ENCODE data around the gene GBX1. TPM values are rescaled to one million over a fixed set of nuclear protein-coding genes. Genes with fewer than 3 reads are reported as not detected.

Gene GBX1
- not detected in 2 replicates for total RNA-seq (2014; rRNA removed; shearing (Covaris generic); ENCODE audit: low replicate concordance)

DNA sequence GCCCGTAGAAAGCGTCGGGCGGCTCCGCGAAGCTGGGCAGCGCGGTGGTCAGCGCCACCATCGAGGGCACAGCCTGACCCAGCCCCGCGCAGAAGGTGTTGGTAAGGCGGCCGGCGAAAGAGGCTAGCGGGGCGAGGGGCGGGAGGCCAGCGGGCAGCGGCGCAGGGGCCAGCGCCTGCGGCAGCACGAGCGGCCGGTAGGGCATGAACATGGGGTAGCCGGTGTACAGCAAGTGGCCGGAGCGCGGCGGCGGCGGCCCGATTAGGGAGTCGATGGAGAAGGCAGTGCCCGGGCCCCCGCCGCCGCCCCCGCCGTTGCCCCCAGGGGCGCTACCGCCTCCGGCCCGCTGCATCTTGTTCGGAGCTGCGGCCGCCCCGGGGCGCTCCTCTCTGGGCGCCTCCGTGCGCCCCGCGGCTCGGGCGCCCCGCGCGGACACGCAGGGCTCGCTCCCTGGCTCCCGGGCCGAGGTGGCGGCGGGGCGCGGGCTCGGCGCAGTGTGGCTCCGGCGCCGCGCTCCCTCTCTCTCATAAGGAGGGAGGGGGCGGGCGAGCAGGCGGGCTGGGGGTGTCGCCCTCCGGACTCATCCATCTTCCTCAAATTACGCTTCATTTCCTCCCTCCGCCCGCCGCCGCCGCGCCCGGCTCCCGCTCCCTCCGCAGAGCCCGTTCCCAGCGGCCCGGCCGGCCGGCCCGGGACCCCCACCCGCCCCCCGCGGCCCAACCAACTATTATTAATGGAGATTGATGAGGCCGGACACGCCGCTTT lies at the start of gene GBX1:
Gene GBX1, minus strand, starts transcription at position 498 of the 765 bp plus-strand sequence. Its CDS starts 146 bp downstream, at position 352.
- no peak within 1 kb of the TSS for H2AFZ ChIP-seq (ENCODE audit: low read length)
- H3K9me3 ChIP-seq (ENCODE audit: low read length): no peaks in the 10 kb centered on the region
- no peaks in the 10 kb centered on the region for H3K27me3 ChIP-seq (ENCODE audit: low read length)
- no peaks in the 10 kb centered on the region for H3K9me2 ChIP-seq (replicated peaks; ENCODE audit: insufficient read depth, low read length)
- no peak for DNase-seq
- H3K27ac ChIP-seq (ENCODE audit: low read length): no peak within 1 kb of the TSS
- no peaks in the 10 kb centered on the region for H3K36me3 ChIP-seq (ENCODE audit: insufficient read depth, low read length)
- no peaks in the 10 kb centered on the region for H4K20me1 ChIP-seq (ENCODE audit: insufficient read depth, low read depth, low read length)
- H3K9ac ChIP-seq (ENCODE audit: low read length): no peak within 1 kb of the TSS
- H3K4me2 ChIP-seq (ENCODE audit: low read depth, low read length, poor library complexity, severe bottlenecking): no peak within 1 kb of the TSS
- H3K79me2 ChIP-seq (ENCODE audit: low read length): no peaks in the 10 kb centered on the region
- no peaks in the 10 kb centered on the region for H3K4me1 ChIP-seq (ENCODE audit: low read length)
- no peak within 1 kb of the TSS for H3K4me3 ChIP-seq (ENCODE audit: low read length)

DNA sequence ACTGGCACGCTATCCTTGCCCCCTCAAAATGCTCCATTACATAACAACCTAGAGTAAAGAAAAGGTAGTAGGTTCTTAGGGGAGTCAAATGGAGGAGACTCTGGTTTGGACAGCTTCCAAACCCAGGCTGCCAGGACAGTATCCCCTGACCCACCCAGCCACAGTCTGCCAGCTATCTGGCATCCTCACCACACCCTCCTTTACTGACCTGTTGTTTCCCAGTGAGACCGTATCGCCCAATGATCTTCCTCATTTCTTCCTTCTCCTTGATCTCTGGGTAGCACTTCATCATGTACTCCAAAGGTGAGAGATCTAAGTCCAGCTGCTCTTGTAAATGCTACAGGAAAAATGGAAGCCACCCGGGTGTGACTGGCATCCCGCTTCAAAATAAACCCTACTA lies 47.9 kb upstream of the GBX1 start:
- H3K79me2 ChIP-seq (ENCODE audit: low read length): no peaks in the 10 kb centered on the region
- H3K9me2 ChIP-seq (replicated peaks; ENCODE audit: insufficient read depth, low read length): no peaks in the 10 kb centered on the region
- no peak overlapping the region for H3K4me3 ChIP-seq (ENCODE audit: low read length)
- H2AFZ ChIP-seq (ENCODE audit: low read length): no peak overlapping the region
- no peak overlapping the region for H3K9ac ChIP-seq (ENCODE audit: low read length)
- H3K27ac ChIP-seq (ENCODE audit: low read length): no peak overlapping the region
- no peaks in the 10 kb centered on the region for H3K27me3 ChIP-seq (ENCODE audit: low read length)
- DNase-seq: no peak
- no peak overlapping the region for H3K4me2 ChIP-seq (ENCODE audit: low read depth, low read length, poor library complexity, severe bottlenecking)
- H3K36me3 ChIP-seq (ENCODE audit: insufficient read depth, low read length): peaks cover 35% of the 10 kb centered on the region
- H3K4me1 ChIP-seq (ENCODE audit: low read length): no peaks in the 10 kb centered on the region
- no peaks in the 10 kb centered on the region for H3K9me3 ChIP-seq (ENCODE audit: low read length)
- peaks cover 8% of the 10 kb centered on the region; the same call in 1 of the 2 replicates for H4K20me1 ChIP-seq (ENCODE audit: insufficient read depth, low read depth, low read length)

DNA sequence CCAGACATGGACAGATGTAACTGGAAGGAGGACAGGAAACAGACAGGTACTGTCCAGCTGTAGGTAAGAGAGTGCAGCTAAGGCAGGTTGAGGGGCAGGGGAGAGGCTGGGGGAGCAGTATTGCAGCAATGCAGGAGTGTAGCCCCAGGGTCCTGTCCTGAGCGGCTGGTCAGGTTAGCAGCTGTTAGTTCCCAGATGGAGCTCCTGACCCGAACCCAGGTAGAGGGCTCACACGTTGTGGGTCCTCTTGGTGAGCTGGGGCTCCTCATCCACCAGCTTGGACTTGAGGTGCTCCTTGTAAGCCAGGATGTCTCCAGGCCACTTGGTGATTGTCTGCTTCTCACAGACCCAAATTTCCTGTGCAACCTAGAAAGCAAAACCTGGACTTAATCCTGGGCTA lies 46.3 kb upstream of the GBX1 start:
- H3K9ac ChIP-seq (ENCODE audit: low read length): no peak overlapping the region
- H3K9me3 ChIP-seq (ENCODE audit: low read length): no peaks in the 10 kb centered on the region
- H3K4me2 ChIP-seq (ENCODE audit: low read depth, low read length, poor library complexity, severe bottlenecking): no peak overlapping the region
- H3K36me3 ChIP-seq (ENCODE audit: insufficient read depth, low read length): peaks cover 34% of the 10 kb centered on the region
- no peaks in the 10 kb centered on the region for H3K4me1 ChIP-seq (ENCODE audit: low read length)
- no peak for DNase-seq
- H3K79me2 ChIP-seq (ENCODE audit: low read length): no peaks in the 10 kb centered on the region
- H3K27me3 ChIP-seq (ENCODE audit: low read length): no peaks in the 10 kb centered on the region
- H3K27ac ChIP-seq (ENCODE audit: low read length): no peak overlapping the region
- no peaks in the 10 kb centered on the region for H3K9me2 ChIP-seq (replicated peaks; ENCODE audit: insufficient read depth, low read length)
- no peak overlapping the region for H2AFZ ChIP-seq (ENCODE audit: low read length)
- peaks cover 8% of the 10 kb centered on the region; the same call in 1 of the 2 replicates for H4K20me1 ChIP-seq (ENCODE audit: insufficient read depth, low read depth, low read length)
- H3K4me3 ChIP-seq (ENCODE audit: low read length): no peak overlapping the region

- peaks cover 32% of the 10 kb centered on the region for H3K36me3 ChIP-seq (ENCODE audit: insufficient read depth, low read length)
- no peaks in the 10 kb centered on the region for H3K4me1 ChIP-seq (ENCODE audit: low read length)
- no peak overlapping the region for H3K9ac ChIP-seq (ENCODE audit: low read length)
- no peak for DNase-seq
- no peak overlapping the region for H3K27ac ChIP-seq (ENCODE audit: low read length)
- no peaks in the 10 kb centered on the region for H3K9me3 ChIP-seq (ENCODE audit: low read length)
- H3K79me2 ChIP-seq (ENCODE audit: low read length): no peaks in the 10 kb centered on the region
- no peaks in the 10 kb centered on the region for H3K27me3 ChIP-seq (ENCODE audit: low read length)
- H3K4me2 ChIP-seq (ENCODE audit: low read depth, low read length, poor library complexity, severe bottlenecking): no peak overlapping the region
- H3K4me3 ChIP-seq (ENCODE audit: low read length): no peak overlapping the region
- peaks cover 12% of the 10 kb centered on the region; the same call in 1 of the 2 replicates for H4K20me1 ChIP-seq (ENCODE audit: insufficient read depth, low read depth, low read length)
- H2AFZ ChIP-seq (ENCODE audit: low read length): no peak overlapping the region
- no peaks in the 10 kb centered on the region for H3K9me2 ChIP-seq (replicated peaks; ENCODE audit: insufficient read depth, low read length)
Observed at GRCh38 chr7:151212626-151213025, 45.1 kb upstream of the GBX1 start.

- Histone ChIP-seq H2AFZ (ENCODE audit: low read length) (no peak overlapping the region), H3K27ac (ENCODE audit: low read length) (no peak overlapping the region), H3K9ac (ENCODE audit: low read length) (no peak overlapping the region), H3K27me3 (ENCODE audit: low read length) (no peaks in the 10 kb centered on the region), H3K4me2 (ENCODE audit: low read depth, low read length, poor library complexity, severe bottlenecking) (no peak overlapping the region), H4K20me1 (ENCODE audit: insufficient read depth, low read depth, low read length) (peaks cover 12% of the 10 kb centered on the region; the same call in 1 of the 2 replicates), H3K36me3 (ENCODE audit: insufficient read depth, low read length) (peaks cover 27% of the 10 kb centered on the region), H3K79me2 (ENCODE audit: low read length) (no peaks in the 10 kb centered on the region), H3K4me1 (ENCODE audit: low read length) (no peaks in the 10 kb centered on the region), H3K9me2 (replicated peaks; ENCODE audit: insufficient read depth, low read length) (no peaks in the 10 kb centered on the region), H3K4me3 (ENCODE audit: low read length) (no peak overlapping the region), H3K9me3 (ENCODE audit: low read length) (no peaks in the 10 kb centered on the region)
- no peak for DNase-seq
Observed at GRCh38 chr7:151211155-151211772, 43.8 kb upstream of the GBX1 start.

DNA sequence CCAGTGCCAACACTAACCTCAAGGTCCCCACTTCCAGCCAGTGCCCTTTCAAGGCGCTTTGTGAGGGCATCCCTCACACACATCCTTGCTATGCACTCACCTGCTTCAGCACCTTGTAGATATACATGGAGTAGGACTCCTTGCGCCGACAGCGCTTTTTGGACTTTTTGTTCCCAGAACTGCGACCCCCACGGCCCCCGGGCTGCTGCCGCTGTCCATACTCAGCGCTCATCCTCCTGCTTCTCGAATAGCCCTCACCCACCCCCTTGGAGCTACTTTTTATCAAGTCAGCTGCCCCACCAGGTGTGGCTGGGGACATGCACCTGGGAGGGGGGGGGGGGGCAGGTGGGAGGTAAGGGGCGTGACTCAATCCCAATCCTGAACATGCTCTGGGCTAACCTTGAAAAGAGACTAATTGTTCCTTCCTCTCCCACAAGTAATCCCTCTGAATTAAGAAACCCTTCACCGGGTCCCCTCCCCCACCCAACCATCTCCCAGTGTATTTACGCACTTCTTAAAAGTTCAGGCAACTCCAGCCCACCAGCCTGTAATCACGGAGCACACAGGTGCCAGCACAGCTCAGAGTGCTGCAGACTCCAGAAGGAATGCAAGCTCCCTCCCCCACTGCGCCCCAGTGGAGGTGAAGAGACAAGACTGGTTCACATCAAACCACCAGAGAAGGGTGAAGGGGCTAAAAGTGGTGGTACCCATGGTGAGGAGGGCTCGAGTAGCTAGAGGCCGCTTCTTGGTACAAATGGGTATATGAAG lies 42.8 kb upstream of the GBX1 start, which contains the start of gene H2BK1:
Gene H2BK1, minus strand, starts transcription at position 402 of the 768 bp plus-strand sequence. Its CDS starts 170 bp downstream, at position 232.
- Histone ChIP-seq H3K36me3 (ENCODE audit: insufficient read depth, low read length) (peaks cover 17% of the 10 kb centered on the region), H3K9me3 (ENCODE audit: low read length) (no peaks in the 10 kb centered on the region), H3K9ac (ENCODE audit: low read length) (no peak within 1 kb of the TSS), H4K20me1 (ENCODE audit: insufficient read depth, low read depth, low read length) (peaks cover 6% of the 10 kb centered on the region; the same call in 1 of the 2 replicates), H3K27ac (ENCODE audit: low read length) (no peak within 1 kb of the TSS), H3K4me3 (ENCODE audit: low read length) (no peak within 1 kb of the TSS), H3K27me3 (ENCODE audit: low read length) (no peaks in the 10 kb centered on the region), H3K9me2 (replicated peaks; ENCODE audit: insufficient read depth, low read length) (no peaks in the 10 kb centered on the region), H3K4me1 (ENCODE audit: low read length) (no peaks in the 10 kb centered on the region), H2AFZ (ENCODE audit: low read length) (no peak within 1 kb of the TSS), H3K79me2 (ENCODE audit: low read length) (no peaks in the 10 kb centered on the region), H3K4me2 (ENCODE audit: low read depth, low read length, poor library complexity, severe bottlenecking) (no peak within 1 kb of the TSS)
- DNase-seq: no peak

DNA sequence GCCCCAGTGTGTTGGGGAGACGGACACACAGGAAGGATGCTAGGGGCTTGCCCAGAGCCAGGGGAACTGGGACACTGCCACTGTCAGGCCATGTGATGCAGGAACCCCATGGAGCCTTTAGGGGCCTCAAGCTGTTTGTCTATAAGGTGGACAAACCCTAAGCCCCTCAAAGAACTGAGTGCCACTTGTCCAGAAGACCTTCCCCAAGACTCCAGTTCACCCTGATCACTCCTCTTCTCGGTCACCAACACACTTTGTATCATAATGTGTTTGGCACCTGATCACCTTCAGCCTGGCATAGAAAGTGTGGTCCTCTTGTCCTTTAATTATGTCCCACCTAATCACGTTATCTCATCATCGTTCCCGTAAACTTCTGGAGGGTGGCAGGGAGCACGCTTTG lies 42.1 kb upstream of the GBX1 start:
- H3K79me2 ChIP-seq (ENCODE audit: low read length): no peaks in the 10 kb centered on the region
- no peak overlapping the region for H3K4me2 ChIP-seq (ENCODE audit: low read depth, low read length, poor library complexity, severe bottlenecking)
- no peak overlapping the region for H2AFZ ChIP-seq (ENCODE audit: low read length)
- H3K36me3 ChIP-seq (ENCODE audit: insufficient read depth, low read length): peaks cover 10% of the 10 kb centered on the region; the same call in 1 of the 2 replicates
- H3K27me3 ChIP-seq (ENCODE audit: low read length): no peaks in the 10 kb centered on the region
- no peak overlapping the region for H3K9ac ChIP-seq (ENCODE audit: low read length)
- H3K9me2 ChIP-seq (replicated peaks; ENCODE audit: insufficient read depth, low read length): no peaks in the 10 kb centered on the region
- peaks cover 6% of the 10 kb centered on the region; the same call in 1 of the 2 replicates for H4K20me1 ChIP-seq (ENCODE audit: insufficient read depth, low read depth, low read length)
- no peaks in the 10 kb centered on the region for H3K9me3 ChIP-seq (ENCODE audit: low read length)
- H3K4me1 ChIP-seq (ENCODE audit: low read length): no peaks in the 10 kb centered on the region
- DNase-seq: no peak
- no peak overlapping the region for H3K27ac ChIP-seq (ENCODE audit: low read length)
- no peak overlapping the region for H3K4me3 ChIP-seq (ENCODE audit: low read length)

All from Karpas-422 (cell line).